B cell (primary cell): ENCODE measurements around the gene MINDY2. TPM values are rescaled to one million over a fixed set of nuclear protein-coding genes. Genes with fewer than 3 reads are reported as not detected.

Experiments used
- ATAC-seq: fragments of 200-7000 bp; cut with Tn5 transposase; one replicate; pipeline ENCODE4 v1.10.0; 2021; ENCODE audit warnings: low read depth, mild to moderate bottlenecking, moderate number of reproducible peaks, moderate library complexity
- CTCF ChIA-PET: fragments of 350-600 bp; sonication (Branson Sonifier 250); formaldehyde crosslinking; loops from one replicate; lab custom pipeline; 2021; ENCODE audit warnings: antibody characterized with exemption, inconsistent platforms; lab: Charles Lee
- POLR2A ChIA-PET: fragments of 350-600 bp; sonication (Branson Sonifier 250); formaldehyde crosslinking; loops from one replicate; lab custom pipeline; 2021; ENCODE audit warnings: antibody characterized with exemption; lab: Charles Lee
- DNase-seq: peaks from one replicate; pipeline ENCODE4 v3.0.0; 2013
- H2AFZ ChIP-seq: 2 replicates; pipeline ENCODE4 v1.6.1; 2012; ENCODE audit warnings: mild to moderate bottlenecking, low read depth, low read length; ENCODE audit not compliant: insufficient read depth, poor library complexity, severe bottlenecking
- H3K27ac ChIP-seq, 2 donors: 1 replicate in 1 of 2; 2 replicates in 1 of 2; pipeline ENCODE4 v1.5.1; 2012 to 2013; ENCODE audit warnings: low read length in 2 of 2, mild to moderate bottlenecking in 2 of 2, moderate library complexity in 1 of 2
- H3K27me3 ChIP-seq, 4 experiments: fragments of 200-600 bp in 1 of 4; sonication (generic) in 1 of 4; replicated peaks in 1 of 4; 1 replicate in 2 of 4; 2 replicates in 2 of 4; pipeline versions ENCODE4 v1.6.1 to v1.7.0; 2013 to 2016; ENCODE audit warnings: low read length in 3 of 4, mild to moderate bottlenecking in 2 of 4, mixed read lengths in 1 of 4, moderate library complexity in 1 of 4; ENCODE audit not compliant: insufficient read depth in 4 of 4, control insufficient read depth in 3 of 4; ENCODE audit errors: control extremely low read depth in 1 of 4
- H3K36me3 ChIP-seq, 2 experiments: replicated peaks in 1 of 2; 1 replicate in 1 of 2; 2 replicates in 1 of 2; pipeline versions ENCODE4 v1.6.1 to v1.7.1; 2013; ENCODE audit warnings: low read length in 1 of 2; ENCODE audit not compliant: insufficient read depth in 2 of 2, control insufficient read depth in 1 of 2; ENCODE audit errors: control extremely low read depth in 1 of 2, extremely low read depth in 1 of 2
- H3K4me1 ChIP-seq, 2 donors: fragments of 200-600 bp in 1 of 2; sonication (generic) in 1 of 2; 1 replicate in 1 of 2; 2 replicates in 1 of 2; pipeline versions ENCODE4 v1.5.1 to v1.6.1; 2013 to 2017; ENCODE audit warnings: low read length in 2 of 2; ENCODE audit not compliant: control insufficient read depth in 2 of 2, insufficient read depth in 2 of 2
- H3K4me2 ChIP-seq: replicated peaks from 2 replicates; pipeline ENCODE3; 2012; ENCODE audit warnings: mild to moderate bottlenecking, low read depth, low read length; ENCODE audit not compliant: poor library complexity, severe bottlenecking
- H3K4me3 ChIP-seq, 5 experiments: fragments of 200-600 bp in 1 of 5; sonication (generic) in 1 of 5; 1 replicate in 3 of 5; 2 replicates in 2 of 5; pipeline versions ENCODE4 v1.5.1 to v1.7.0; 2011 to 2016; ENCODE audit warnings: low read length in 4 of 5, mild to moderate bottlenecking in 4 of 5, low read depth in 2 of 5, control low read depth in 1 of 5, moderate library complexity in 1 of 5; ENCODE audit not compliant: insufficient read depth in 1 of 5; ENCODE audit errors: control extremely low read depth in 1 of 5, extremely low read depth in 1 of 5
- H3K79me2 ChIP-seq: fragments of 200-600 bp; sonication (generic); one replicate; pipeline ENCODE4 v1.6.0; 2016; ENCODE audit warnings: low read length; ENCODE audit not compliant: control insufficient read depth, insufficient read depth
- H3K9ac ChIP-seq: fragments of 200-600 bp; sonication (generic); 2 replicates; pipeline ENCODE4 v1.6.1; 2017; ENCODE audit warnings: mild to moderate bottlenecking, low read length, moderate library complexity
- H3K9me3 ChIP-seq, 3 donors: one replicate each; pipeline versions ENCODE4 v1.6.1 to v1.7.1; 2013; ENCODE audit warnings: low read length in 2 of 3; ENCODE audit not compliant: control insufficient read depth in 2 of 3, insufficient read depth in 1 of 3; ENCODE audit errors: control extremely low read depth in 1 of 3
- H4K20me1 ChIP-seq: 2 replicates; pipeline ENCODE4 v1.6.0; 2012; ENCODE audit warnings: mild to moderate bottlenecking, low read length; ENCODE audit not compliant: insufficient read depth, control insufficient read depth, poor library complexity, severe bottlenecking
- H3K27ac Mint-ChIP-seq: one replicate; pipeline ENCODE4 v1.8.0; 2021; ENCODE audit warnings: mixed read lengths
- H3K27me3 Mint-ChIP-seq: one replicate; pipeline ENCODE4 v1.8.0; 2021; ENCODE audit warnings: mixed read lengths
- H3K4me1 Mint-ChIP-seq: one replicate; pipeline ENCODE4 v1.8.0; 2021; ENCODE audit warnings: mixed read lengths
- H3K4me3 Mint-ChIP-seq: one replicate; pipeline ENCODE4 v1.8.0; 2021; ENCODE audit warnings: mixed read lengths
- H3K9me3 Mint-ChIP-seq: one replicate; pipeline ENCODE4 v1.8.0; 2022; ENCODE audit warnings: mixed read lengths; ENCODE audit not compliant: insufficient read depth
- CTCF ChIP-seq: fragments of 200-600 bp; IDR thresholded peaks from one replicate; pipeline ENCODE4 v1.8.0; 2022; ENCODE audit warnings: antibody characterized with exemption, mild to moderate bottlenecking
- EZH2 ChIP-seq: IDR thresholded peaks from 2 replicates; pipeline ENCODE4 v1.6.1; 2012; ENCODE audit warnings: borderline replicate concordance, low read depth, mild to moderate bottlenecking, moderate library complexity, low read length; ENCODE audit not compliant: insufficient read depth, poor library complexity, severe bottlenecking
- WGBS: methylation state at CpG from one replicate; pipeline ENCODE4 v1.1.5; 2013; ENCODE audit warnings: missing lambda C conversion rate; ENCODE audit not compliant: insufficient coverage; 5-methylcytosine and 5-hydroxymethylcytosine counted together
- intact Hi-C: fragments of 100-400 bp; cut with micrococcal nuclease; formaldehyde crosslinking; loops from one replicate; pipeline ENCODE4 v1.10.0; 2022
- polyA plus RNA-seq: library from polyadenylated mRNA; depleted of rRNA; stranded (reverse); fragments of >200 nt; gene quantifications from 2 replicates; pipeline ENCODE4 v1.2.3, GENCODE V29; 2012
- total RNA-seq, 2 donors: library from RNA; stranded (reverse); fragments of 120-200 nt in 1 of 2; gene quantifications; 1 replicate in 1 of 2; 2 replicates in 1 of 2; pipeline versions ENCODE4 v1.2.3 to v1.2.4, GENCODE V29; 2013 to 2022

Gene MINDY2
- total and polyA plus RNA-seq, 2 donors (not counting 1 experiment from before 2014, with no cell fraction given), result 2.3 to 16.6 TPM

GRCh38 chr15:58865425-58865880 lies 94.4 kb downstream of the MINDY2 start:
- no peak for ATAC-seq
- 97% methylated on average over 13 of the region's 15 CpGs for WGBS
- TF ChIP-seq CTCF, result no peak
- no peak for TF ChIP-seq EZH2

GRCh38 chr15:58867926-58868325 lies 96.8 kb downstream of the MINDY2 start:
- Histone ChIP-seq H3K79me2 (no peaks in the 10 kb centered on the region), H3K27me3 (peaks cover 0 to 5% (median 1%) of the 10 kb centered on the region in 4 experiments), H3K27ac (no peak overlapping the region), H3K4me1 (peaks cover 7 to 9% of the 10 kb centered on the region in 2 donors), H3K9me3 (peaks cover 0 to 12% (median 0%) of the 10 kb centered on the region in 3 donors), H4K20me1 (no peaks in the 10 kb centered on the region), H2AFZ (no peak overlapping the region), H3K4me2 (no peak overlapping the region), H3K4me3 (no peak overlapping the region), H3K36me3 (no peaks in the 10 kb centered on the region), H3K9ac (no peak overlapping the region)
- Mint-ChIP-seq H3K4me1 (peaks cover 7% of the 10 kb centered on the region), H3K9me3 (no peaks in the 10 kb centered on the region), H3K27me3 (peaks cover 6% of the 10 kb centered on the region), H3K27ac (no peak overlapping the region), H3K4me3 (no peak overlapping the region)
- DNase-seq (no peak), ATAC-seq (no peak)
- intact Hi-C loops, result no loop called here
- TF ChIP-seq CTCF (no peak), EZH2 (no peak)
- WGBS, result 96% methylated on average over 4 of the region's 4 CpGs
- ChIA-PET POLR2A (no interaction called here), CTCF (no interaction called here)

More at GRCh38 chr15:58865425-58865880, 94.4 kb downstream of the MINDY2 start:
- CTCF ChIA-PET, result no interaction called here
- Histone ChIP-seq H4K20me1 (no peaks in the 10 kb centered on the region), H3K27ac (no peak overlapping the region), H3K27me3 (peaks cover 0 to 5% (median 1%) of the 10 kb centered on the region in 4 experiments), H3K36me3 (no peaks in the 10 kb centered on the region), H3K4me1 (peaks cover 10 to 13% of the 10 kb centered on the region in 2 donors), H3K4me2 (peak overlapping the region; percentile 63), H3K4me3 (no peak overlapping the region), H3K9me3 (peaks cover 0 to 12% (median 0%) of the 10 kb centered on the region in 3 donors), H3K79me2 (no peaks in the 10 kb centered on the region), H2AFZ (peak overlapping the region; percentile 71), H3K9ac (peak overlapping the region; percentile 15)
- Mint-ChIP-seq H3K9me3 (no peaks in the 10 kb centered on the region), H3K27me3 (peaks cover 6% of the 10 kb centered on the region), H3K4me1 (peaks cover 18% of the 10 kb centered on the region), H3K4me3 (peak overlapping the region; percentile 63), H3K27ac (no peak overlapping the region)
- POLR2A ChIA-PET, result interaction anchor here (0.7 kb wide), 1 partner anchor 1581 kb away, joined by 4 read pairs; no protein-coding TSS in a partner anchor
- no peak for DNase-seq
- intact Hi-C loops, result no loop called here
